ENCODE measurements around the gene CST7. TPM values are rescaled to one million over a fixed set of nuclear protein-coding genes. Genes with fewer than 3 reads are reported as not detected.

CST7 gene
- total RNA-seq, 1 donor from 2014 or later, result not detected

DNA sequence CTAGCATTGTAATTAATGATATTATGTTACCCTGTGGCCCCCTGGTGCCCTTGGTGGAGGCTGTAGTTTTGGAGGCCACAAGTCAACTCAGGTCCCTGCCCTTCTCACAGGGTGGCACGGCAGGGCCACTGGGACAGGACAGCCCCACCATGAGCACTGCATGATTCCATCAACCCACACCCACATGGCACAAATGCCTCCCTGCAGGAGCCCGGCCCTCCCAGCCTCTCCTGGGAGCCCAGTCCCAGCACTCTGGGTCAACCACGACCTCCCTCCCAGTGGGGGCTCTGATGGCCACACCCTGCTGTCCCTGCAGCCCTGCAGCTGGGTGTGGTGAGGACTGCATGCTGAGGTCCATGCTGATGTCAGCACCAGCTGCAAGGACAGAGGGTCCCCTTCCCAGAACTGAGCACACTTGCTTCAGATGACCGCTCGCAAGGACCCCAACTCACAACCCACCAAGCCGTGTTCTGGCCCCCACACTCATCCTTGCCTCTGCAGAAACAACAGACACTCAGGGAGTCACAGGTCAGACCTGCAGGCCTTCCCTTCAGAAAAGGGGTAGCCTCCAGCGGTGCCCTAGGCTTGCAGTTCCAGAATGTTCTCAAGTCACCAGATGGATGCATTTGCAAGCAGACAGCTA lies 15.7 kb upstream of the CST7 start:
- H3K4me3 ChIP-seq (ENCODE audit: low read depth, low read length), result no peak overlapping the region
- H3K27me3 ChIP-seq (ENCODE audit: control insufficient read depth, insufficient read depth, low read length), result no peaks in the 10 kb centered on the region
- H3K36me3 ChIP-seq (ENCODE audit: control insufficient read depth, insufficient read depth, low read length), result no peaks in the 10 kb centered on the region
- TF ChIP-seq, protein P1, sequence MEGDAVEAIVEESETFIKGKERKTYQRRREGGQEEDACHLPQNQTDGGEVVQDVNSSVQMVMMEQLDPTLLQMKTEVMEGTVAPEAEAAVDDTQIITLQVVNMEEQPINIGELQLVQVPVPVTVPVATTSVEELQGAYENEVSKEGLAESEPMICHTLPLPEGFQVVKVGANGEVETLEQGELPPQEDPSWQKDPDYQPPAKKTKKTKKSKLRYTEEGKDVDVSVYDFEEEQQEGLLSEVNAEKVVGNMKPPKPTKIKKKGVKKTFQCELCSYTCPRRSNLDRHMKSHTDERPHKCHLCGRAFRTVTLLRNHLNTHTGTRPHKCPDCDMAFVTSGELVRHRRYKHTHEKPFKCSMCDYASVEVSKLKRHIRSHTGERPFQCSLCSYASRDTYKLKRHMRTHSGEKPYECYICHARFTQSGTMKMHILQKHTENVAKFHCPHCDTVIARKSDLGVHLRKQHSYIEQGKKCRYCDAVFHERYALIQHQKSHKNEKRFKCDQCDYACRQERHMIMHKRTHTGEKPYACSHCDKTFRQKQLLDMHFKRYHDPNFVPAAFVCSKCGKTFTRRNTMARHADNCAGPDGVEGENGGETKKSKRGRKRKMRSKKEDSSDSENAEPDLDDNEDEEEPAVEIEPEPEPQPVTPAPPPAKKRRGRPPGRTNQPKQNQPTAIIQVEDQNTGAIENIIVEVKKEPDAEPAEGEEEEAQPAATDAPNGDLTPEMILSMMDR (IDR thresholded peaks at IDR 0.05; ENCODE audit: insufficient read depth, low read length, poor library complexity, severe bottlenecking), result no peak
- no peak for DNase-seq (ENCODE audit: low read depth)

- no peaks in the 10 kb centered on the region for H3K27me3 ChIP-seq (ENCODE audit: control insufficient read depth, insufficient read depth, low read length)
- H3K36me3 ChIP-seq (ENCODE audit: control insufficient read depth, insufficient read depth, low read length), result no peaks in the 10 kb centered on the region
- DNase-seq (ENCODE audit: low read depth), result no peak
- TF ChIP-seq, protein P1 (IDR thresholded peaks at IDR 0.05; ENCODE audit: insufficient read depth, low read length, poor library complexity, severe bottlenecking), result no peak
- H3K4me3 ChIP-seq (ENCODE audit: low read depth, low read length), result no peak overlapping the region
These were observed 14.9 kb upstream of the CST7 start for GRCh38 chr20:24934101-24934661.

DNA sequence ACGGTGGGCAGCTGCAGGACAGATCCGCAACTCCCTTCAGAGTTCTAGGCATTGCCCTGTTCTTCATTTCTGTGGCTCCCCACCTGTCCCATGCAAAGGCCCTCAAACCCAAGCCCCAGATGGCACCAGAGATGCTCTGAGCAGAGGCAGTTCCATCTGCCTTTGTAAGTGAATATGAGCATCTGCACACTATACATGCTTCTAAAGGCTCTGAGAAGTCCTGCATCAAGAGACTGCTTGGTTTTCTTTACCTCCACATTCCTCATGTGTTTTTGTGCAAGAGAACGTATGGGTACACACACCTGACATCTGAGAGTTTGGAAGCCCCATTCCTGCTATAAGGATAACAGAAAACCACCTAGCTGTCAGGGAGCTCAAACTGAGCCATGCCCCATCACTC lies 14.4 kb upstream of the CST7 start:
- Histone ChIP-seq H3K4me3 (ENCODE audit: low read depth, low read length) (no peak overlapping the region), H3K27me3 (ENCODE audit: control insufficient read depth, insufficient read depth, low read length) (no peaks in the 10 kb centered on the region), H3K36me3 (ENCODE audit: control insufficient read depth, insufficient read depth, low read length) (no peaks in the 10 kb centered on the region)
- DNase-seq (ENCODE audit: low read depth), result no peak
- TF ChIP-seq, protein P1 (IDR thresholded peaks at IDR 0.05; ENCODE audit: insufficient read depth, low read length, poor library complexity, severe bottlenecking), result no peak

GRCh38 chr20:24935140-24935539 lies 13.9 kb upstream of the CST7 start:
- DNase-seq (ENCODE audit: low read depth), result no peak
- no peaks in the 10 kb centered on the region for H3K27me3 ChIP-seq (ENCODE audit: control insufficient read depth, insufficient read depth, low read length)
- H3K36me3 ChIP-seq (ENCODE audit: control insufficient read depth, insufficient read depth, low read length), result no peaks in the 10 kb centered on the region
- TF ChIP-seq, protein P1 (IDR thresholded peaks at IDR 0.05; ENCODE audit: insufficient read depth, low read length, poor library complexity, severe bottlenecking), result no peak
- H3K4me3 ChIP-seq (ENCODE audit: low read depth, low read length), result no peak overlapping the region

GRCh38 chr20:24935766-24936525 lies 13.1 kb upstream of the CST7 start:
- DNase-seq (ENCODE audit: low read depth), result no peak
- TF ChIP-seq, protein P1 (IDR thresholded peaks at IDR 0.05; ENCODE audit: insufficient read depth, low read length, poor library complexity, severe bottlenecking), result no peak
- no peak overlapping the region for H3K4me3 ChIP-seq (ENCODE audit: low read depth, low read length)
- H3K27me3 ChIP-seq (ENCODE audit: control insufficient read depth, insufficient read depth, low read length), result no peaks in the 10 kb centered on the region
- no peaks in the 10 kb centered on the region for H3K36me3 ChIP-seq (ENCODE audit: control insufficient read depth, insufficient read depth, low read length)

Data from kidney epithelial cell (primary cell).